Mesodermal cell (in vitro differentiated cells): ENCODE results near the gene WNT2B.
A peak's percentile ranks its signal among the peaks of the same experiment; 100 is the strongest.

Experiments used
- H3K27ac ChIP-seq: 2 replicates; pipeline ENCODE4 v1.7.0; 2013; ENCODE audit warnings: mild to moderate bottlenecking, low read depth, low read length, moderate library complexity; ENCODE audit not compliant: severe bottlenecking
- H3K36me3 ChIP-seq: 2 replicates; pipeline ENCODE4 v1.7.1; 2013; ENCODE audit warnings: mild to moderate bottlenecking, low read length, moderate library complexity; ENCODE audit not compliant: control insufficient read depth, insufficient read depth
- H3K4me1 ChIP-seq: one replicate; pipeline ENCODE4 v1.7.1; 2013; ENCODE audit warnings: mild to moderate bottlenecking, low read length; ENCODE audit not compliant: insufficient read depth, control insufficient read depth, poor library complexity, severe bottlenecking
- H3K4me3 ChIP-seq: 2 replicates; pipeline ENCODE4 v1.7.0; 2013; ENCODE audit warnings: low read length, control low read depth, mild to moderate bottlenecking; ENCODE audit not compliant: insufficient read depth, poor library complexity, severe bottlenecking; ENCODE audit errors: extremely low read depth
- H3K9me3 ChIP-seq: 2 replicates; pipeline ENCODE4 v1.7.1; 2013; ENCODE audit warnings: mild to moderate bottlenecking, low read length, moderate library complexity; ENCODE audit not compliant: control insufficient read depth
- WGBS, 2 experiments: methylation state at CpG; one replicate each; pipeline ENCODE4 v1.1.5; 2013; ENCODE audit warnings: missing lambda C conversion rate in 2 of 2; ENCODE audit not compliant: insufficient coverage in 2 of 2; 5-methylcytosine and 5-hydroxymethylcytosine counted together

The WNT2B gene

DNA sequence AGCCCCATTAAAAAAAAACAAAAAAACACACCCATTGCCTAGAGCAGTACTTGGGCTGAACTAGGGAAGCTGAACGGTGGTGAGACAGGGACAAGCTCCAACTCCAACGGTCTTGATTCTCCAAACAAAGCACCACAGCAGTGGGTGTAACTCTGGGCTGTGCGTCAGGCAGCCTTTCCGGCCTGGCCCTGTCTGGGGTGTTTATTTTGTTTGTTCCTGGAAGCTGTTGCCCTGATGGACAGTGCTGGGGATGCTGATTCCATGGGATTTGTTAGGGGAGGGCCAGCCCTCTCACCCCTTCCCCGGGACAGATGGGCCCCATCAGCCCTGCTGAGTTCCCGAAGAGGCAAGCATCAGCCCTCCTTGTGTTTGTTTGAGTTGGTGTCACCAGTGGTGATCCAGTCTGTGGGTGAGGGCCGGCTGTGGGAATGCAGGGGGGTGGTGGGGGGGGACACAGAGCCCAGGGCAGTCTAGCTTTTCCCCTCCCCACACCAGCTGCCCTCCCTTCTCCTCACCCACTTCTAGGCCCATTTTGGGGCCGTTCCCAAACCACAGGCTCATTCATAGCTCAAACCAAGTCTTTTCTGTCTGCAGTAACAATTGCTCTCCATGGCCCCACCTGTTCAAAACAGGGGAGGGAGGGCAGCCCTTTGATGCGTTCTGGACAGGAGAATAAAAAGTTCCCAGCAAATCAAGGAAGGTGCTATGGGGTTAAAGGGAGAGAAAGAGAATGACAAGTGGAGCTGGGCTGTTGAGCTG lies 4.5 kb downstream of the WNT2B start:
- H3K4me1 ChIP-seq, result peaks cover 21% of the 10 kb centered on the region

DNA sequence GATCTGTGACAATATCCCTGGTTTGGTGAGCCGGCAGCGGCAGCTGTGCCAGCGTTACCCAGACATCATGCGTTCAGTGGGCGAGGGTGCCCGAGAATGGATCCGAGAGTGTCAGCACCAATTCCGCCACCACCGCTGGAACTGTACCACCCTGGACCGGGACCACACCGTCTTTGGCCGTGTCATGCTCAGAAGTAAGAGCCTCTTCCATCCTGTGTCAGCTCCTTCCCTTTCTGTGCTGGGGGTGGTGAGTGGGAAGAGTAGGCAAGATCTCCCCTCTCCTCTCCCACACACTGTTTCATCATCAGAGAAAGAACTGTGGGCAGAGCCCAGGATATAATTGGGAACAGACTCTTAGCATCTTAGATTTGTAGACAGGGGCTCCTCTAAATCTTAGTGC lies 6.1 kb downstream of the WNT2B start:
- Histone ChIP-seq H3K36me3 (peaks cover 5% of the 10 kb centered on the region), H3K4me1 (peaks cover 29% of the 10 kb centered on the region), H3K4me3 (no peak overlapping the region), H3K9me3 (no peaks in the 10 kb centered on the region), H3K27ac (no peak overlapping the region)
- WGBS, 2 experiments, result 97 to 98% methylated on average over 7 to 9 of the region's 12 CpGs

More for the DNA sequence above, 4.5 kb downstream of the WNT2B start:
- H3K27ac ChIP-seq, result no peak overlapping the region
- H3K36me3 ChIP-seq, result peaks cover 5% of the 10 kb centered on the region
- no peak overlapping the region for H3K4me3 ChIP-seq
- H3K9me3 ChIP-seq, result no peaks in the 10 kb centered on the region
- 83 to 93% methylated on average over 4 to 6 of the region's 9 CpGs for WGBS, 2 experiments

DNA sequence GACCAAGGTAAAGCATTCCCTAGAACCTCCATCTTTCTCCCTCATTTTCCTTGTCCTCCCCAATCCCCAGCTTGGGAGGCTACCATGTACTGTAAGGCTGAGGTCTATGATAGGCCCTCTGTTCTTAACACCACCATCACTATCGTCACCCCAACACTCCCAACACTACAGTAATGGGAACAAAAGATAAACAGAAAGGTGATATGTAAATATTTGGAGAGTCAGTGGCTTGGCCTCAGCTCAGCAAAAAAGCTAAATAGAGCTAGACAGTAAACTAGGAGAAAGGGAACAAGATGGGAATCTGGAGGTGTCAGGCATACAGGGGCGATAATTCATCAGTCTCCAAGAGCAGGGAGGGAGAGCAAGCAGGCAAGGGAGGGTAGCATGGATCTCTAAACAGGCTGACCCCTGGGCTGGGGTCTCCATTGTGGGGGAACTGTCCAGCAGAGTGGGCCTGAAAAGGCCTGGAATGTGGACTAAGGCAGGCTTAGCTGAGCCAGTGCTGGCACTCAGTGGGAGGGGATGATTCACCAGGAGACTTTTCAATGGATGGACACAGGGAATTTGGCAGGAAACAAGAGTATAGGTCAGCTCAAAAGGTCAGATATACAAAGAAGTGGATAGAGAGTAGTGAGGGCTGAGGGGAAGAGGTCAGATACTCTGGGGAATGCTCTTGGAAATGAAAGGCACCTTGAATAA lies 6.7 kb downstream of the WNT2B start:
- H3K4me3 ChIP-seq, result no peak overlapping the region
- no peak overlapping the region for H3K27ac ChIP-seq
- WGBS, 2 experiments, result 71 to 80% methylated on average over 1 of the region's 2 CpGs
- H3K36me3 ChIP-seq, result peaks cover 5% of the 10 kb centered on the region
- H3K4me1 ChIP-seq, result peaks cover 28% of the 10 kb centered on the region
- no peaks in the 10 kb centered on the region for H3K9me3 ChIP-seq

DNA sequence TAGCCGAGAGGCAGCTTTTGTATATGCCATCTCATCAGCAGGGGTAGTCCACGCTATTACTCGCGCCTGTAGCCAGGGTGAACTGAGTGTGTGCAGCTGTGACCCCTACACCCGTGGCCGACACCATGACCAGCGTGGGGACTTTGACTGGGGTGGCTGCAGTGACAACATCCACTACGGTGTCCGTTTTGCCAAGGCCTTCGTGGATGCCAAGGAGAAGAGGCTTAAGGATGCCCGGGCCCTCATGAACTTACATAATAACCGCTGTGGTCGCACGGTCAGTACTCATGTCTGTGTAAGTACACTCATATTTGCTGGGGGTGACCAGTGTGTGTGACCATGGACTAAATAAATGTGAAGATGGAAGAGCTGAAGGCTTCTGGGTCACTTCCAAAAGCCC lies 7.4 kb downstream of the WNT2B start:
- H3K4me3 ChIP-seq, result no peak overlapping the region
- H3K4me1 ChIP-seq, result peaks cover 23% of the 10 kb centered on the region
- no peak overlapping the region for H3K27ac ChIP-seq
- H3K9me3 ChIP-seq, result no peaks in the 10 kb centered on the region
- WGBS, 2 experiments, result 93 to 96% methylated on average over 12 to 14 of the region's 14 CpGs
- peaks cover 5% of the 10 kb centered on the region for H3K36me3 ChIP-seq

DNA sequence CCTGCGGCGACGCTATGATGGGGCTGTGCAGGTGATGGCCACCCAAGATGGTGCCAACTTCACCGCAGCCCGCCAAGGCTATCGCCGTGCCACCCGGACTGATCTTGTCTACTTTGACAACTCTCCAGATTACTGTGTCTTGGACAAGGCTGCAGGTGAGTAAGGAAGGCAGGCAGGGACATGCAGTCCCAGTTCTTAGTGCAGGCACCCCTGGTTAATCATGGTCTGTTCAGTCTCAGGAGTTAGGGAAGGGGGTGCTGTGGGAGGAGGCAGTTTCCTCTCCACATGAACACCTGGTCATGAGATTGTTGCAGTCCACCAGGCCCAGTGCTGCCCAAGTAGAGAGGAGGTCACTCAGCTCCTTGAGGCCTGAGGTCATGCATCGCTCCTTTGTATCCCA lies 8.5 kb downstream of the WNT2B start:
- WGBS, 2 experiments, result 93 to 96% methylated on average over 9 of the region's 9 CpGs
- Histone ChIP-seq H3K4me3 (no peak overlapping the region), H3K27ac (no peak overlapping the region), H3K4me1 (peaks cover 27% of the 10 kb centered on the region), H3K9me3 (no peaks in the 10 kb centered on the region), H3K36me3 (peaks cover 5% of the 10 kb centered on the region)

DNA sequence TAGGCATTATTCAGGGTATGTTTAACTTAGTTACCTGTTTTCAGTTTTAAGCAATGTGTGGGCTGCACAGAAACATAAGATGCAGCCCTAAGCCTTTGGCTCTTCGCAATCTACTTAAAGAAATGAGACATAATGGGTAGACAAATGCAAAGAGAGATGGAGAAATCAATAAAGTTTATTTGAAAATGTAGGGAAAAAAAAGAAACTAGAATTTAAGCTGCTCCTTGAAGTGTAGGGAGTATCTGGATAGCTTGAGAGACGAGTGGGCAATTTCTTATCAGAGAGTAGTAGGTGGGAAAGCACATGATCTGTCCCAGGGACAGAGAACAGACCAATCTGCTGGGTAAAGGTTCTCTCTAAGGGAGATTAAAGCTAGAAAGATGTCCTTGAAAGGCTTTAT lies 8.9 kb downstream of the WNT2B start:
- peaks cover 5% of the 10 kb centered on the region for H3K36me3 ChIP-seq
- WGBS, 2 experiments, result 88 to 92% methylated on average over 2 of the region's 2 CpGs

DNA sequence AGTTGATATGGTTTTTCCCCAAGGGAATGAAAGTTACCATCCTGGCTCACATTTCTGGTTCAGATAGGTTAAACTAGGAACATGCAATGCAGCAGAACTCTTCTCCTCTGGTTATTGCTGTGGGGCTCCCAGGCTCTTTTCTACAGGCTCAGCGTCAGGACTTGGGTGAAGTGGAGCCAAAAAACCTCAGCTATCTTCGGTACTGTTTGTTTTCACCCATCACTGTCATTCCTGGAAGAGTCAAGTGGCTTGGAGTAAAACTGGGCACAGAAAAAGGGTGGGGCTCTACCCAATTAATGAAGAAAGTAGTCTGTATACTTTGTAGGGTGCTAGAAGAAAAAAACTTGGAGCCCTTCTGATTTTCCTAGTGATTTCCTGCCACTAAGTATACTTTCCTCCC lies 9.4 kb downstream of the WNT2B start:
- Histone ChIP-seq H3K27ac (no peak overlapping the region), H3K36me3 (peaks cover 5% of the 10 kb centered on the region), H3K4me1 (peaks cover 37% of the 10 kb centered on the region), H3K9me3 (no peaks in the 10 kb centered on the region), H3K4me3 (no peak overlapping the region)
- WGBS, 2 experiments, result 100% methylated on average over 1 to 2 of the region's 2 CpGs

More for the DNA sequence above, 8.9 kb downstream of the WNT2B start:
- H3K4me3 ChIP-seq, result no peak overlapping the region
- H3K27ac ChIP-seq, result no peak overlapping the region
- H3K9me3 ChIP-seq, result no peaks in the 10 kb centered on the region
- peaks cover 31% of the 10 kb centered on the region for H3K4me1 ChIP-seq

DNA sequence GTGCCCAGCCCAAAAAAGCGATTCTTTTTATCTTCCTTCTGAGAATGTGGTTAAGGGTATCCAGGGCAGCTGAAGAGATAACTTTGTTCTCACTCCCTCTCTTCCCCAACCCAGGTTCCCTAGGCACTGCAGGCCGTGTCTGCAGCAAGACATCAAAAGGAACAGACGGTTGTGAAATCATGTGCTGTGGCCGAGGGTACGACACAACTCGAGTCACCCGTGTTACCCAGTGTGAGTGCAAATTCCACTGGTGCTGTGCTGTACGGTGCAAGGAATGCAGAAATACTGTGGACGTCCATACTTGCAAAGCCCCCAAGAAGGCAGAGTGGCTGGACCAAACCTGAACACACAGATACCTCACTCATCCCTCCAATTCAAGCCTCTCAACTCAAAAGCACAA lies 11.4 kb downstream of the WNT2B start:
- Histone ChIP-seq H3K36me3 (peaks cover 8% of the 10 kb centered on the region), H3K27ac (no peak overlapping the region), H3K4me1 (peaks cover 56% of the 10 kb centered on the region), H3K4me3 (no peak overlapping the region), H3K9me3 (no peaks in the 10 kb centered on the region)
- 89 to 92% methylated on average over 7 to 8 of the region's 9 CpGs for WGBS, 2 experiments

DNA sequence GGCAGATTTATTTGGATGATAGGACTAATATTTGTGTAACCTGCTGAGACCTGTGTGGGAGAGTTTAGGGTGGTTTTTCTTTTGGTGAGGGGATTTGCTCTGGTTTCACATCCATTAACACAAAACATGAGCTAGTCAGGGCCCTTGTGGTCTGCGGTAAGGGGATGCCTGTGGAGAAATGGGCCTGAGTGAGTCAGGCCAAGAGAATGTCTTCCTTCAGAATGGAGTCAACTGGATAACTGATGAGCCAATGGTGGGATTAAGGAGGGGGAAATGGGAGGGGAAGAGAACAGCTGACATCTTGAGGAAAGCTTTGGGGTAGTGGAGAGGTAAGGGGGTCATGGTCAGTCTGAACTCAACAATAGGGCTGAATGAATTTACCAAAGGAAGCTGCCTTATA lies 13.9 kb downstream of the WNT2B start:
- Histone ChIP-seq H3K4me3 (no peak overlapping the region), H3K36me3 (peaks cover 13% of the 10 kb centered on the region), H3K9me3 (no peaks in the 10 kb centered on the region), H3K27ac (peak overlapping the region; percentile 71), H3K4me1 (peaks cover 59% of the 10 kb centered on the region)
- no CpG with 5 or more reads among the region's 1 CpG for WGBS, 2 experiments

DNA sequence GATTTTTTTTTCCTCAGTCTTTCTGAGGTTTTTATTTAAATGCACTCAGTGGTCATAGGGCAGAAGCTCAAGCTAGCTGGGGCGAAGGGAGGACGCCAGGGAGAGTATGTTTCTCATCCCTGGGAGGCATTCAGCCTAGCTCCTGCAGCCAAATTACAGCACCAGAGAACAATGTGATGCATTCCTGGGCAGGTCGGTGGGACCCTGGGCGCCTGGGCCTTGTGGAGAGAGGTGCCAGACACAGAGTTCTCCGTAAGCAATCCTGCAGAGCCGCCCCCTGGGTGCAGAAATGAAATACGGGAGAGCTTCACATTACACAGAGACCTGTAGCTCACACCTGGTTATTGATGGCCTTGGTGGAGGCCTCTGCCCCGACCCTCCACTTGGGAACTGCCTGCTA lies 15.5 kb downstream of the WNT2B start:
- Histone ChIP-seq H3K4me1 (peaks cover 63% of the 10 kb centered on the region), H3K4me3 (no peak overlapping the region), H3K9me3 (no peaks in the 10 kb centered on the region), H3K27ac (peak overlapping the region; percentile 80), H3K36me3 (peaks cover 13% of the 10 kb centered on the region)
- WGBS, 2 experiments, result 10 to 22% methylated on average over 7 to 8 of the region's 8 CpGs

DNA sequence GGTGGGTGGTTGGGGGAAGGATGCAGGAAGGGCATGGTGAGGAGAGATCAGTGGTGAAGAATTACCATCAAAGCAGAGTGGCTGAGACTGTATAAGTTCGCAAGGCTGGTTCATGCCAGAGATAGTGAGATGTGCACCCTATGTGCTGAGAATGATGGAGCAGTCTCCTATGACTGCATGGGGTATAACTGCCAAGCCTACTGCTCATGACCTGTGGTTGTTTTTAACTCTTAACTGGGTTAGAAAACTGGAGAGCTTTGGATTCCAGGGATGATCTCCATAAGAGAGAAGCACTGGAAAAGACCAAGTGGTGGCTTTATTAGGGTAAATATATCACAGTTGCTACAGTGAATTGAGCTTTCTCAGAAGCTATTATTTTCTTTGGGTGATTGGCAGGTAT lies 16.2 kb downstream of the WNT2B start:
- no peak overlapping the region for H3K4me3 ChIP-seq

More for the DNA sequence above, 16.2 kb downstream of the WNT2B start:
- Histone ChIP-seq H3K36me3 (peaks cover 16% of the 10 kb centered on the region), H3K9me3 (no peaks in the 10 kb centered on the region), H3K27ac (peak overlapping the region; percentile 80), H3K4me1 (peaks cover 55% of the 10 kb centered on the region)
- 100% methylated on average over 1 of the region's 1 CpG for WGBS, 2 experiments
